Neural cell (in vitro differentiated cells): ENCODE measurements around the gene PLCD1. TPM values are rescaled to one million over a fixed set of nuclear protein-coding genes. Genes with fewer than 3 reads are reported as not detected.

Source experiments
- H2AFZ ChIP-seq: fragments of 200-600, 300-800 bp; sonication (generic), shearing (Covaris generic); 2 replicates; pipeline ENCODE4 v1.6.0; 2014; ENCODE audit warnings: low read depth, mild to moderate bottlenecking, antibody characterized with exemption, low read length, moderate library complexity
- H3F3A ChIP-seq: fragments of 200-600 bp; shearing (Covaris generic); 2 replicates; pipeline ENCODE4 v1.6.1; 2016; ENCODE audit warnings: mild to moderate bottlenecking, moderate library complexity, mixed read lengths, antibody characterized with exemption, low read length; ENCODE audit not compliant: insufficient read depth, poor library complexity, severe bottlenecking
- H3K27ac ChIP-seq: fragments of 200-600, 300-800 bp; sonication (generic), shearing (Covaris generic); 2 replicates; pipeline ENCODE4 v1.5.1; 2014; ENCODE audit warnings: mild to moderate bottlenecking, low read length, moderate library complexity
- H3K27me3 ChIP-seq: fragments of 300-800, 200-600 bp; sonication (generic), shearing (Covaris generic); 2 replicates; pipeline ENCODE4 v1.6.0; 2014; ENCODE audit warnings: mild to moderate bottlenecking, low read depth, low read length, moderate library complexity; ENCODE audit not compliant: insufficient read depth
- H3K36me3 ChIP-seq: fragments of 300-800, 200-600 bp; sonication (generic), shearing (Covaris generic); 2 replicates; pipeline ENCODE4 v1.5.1; 2014; ENCODE audit warnings: mild to moderate bottlenecking, antibody characterized with exemption, low read length, moderate library complexity; ENCODE audit not compliant: insufficient read depth
- H3K4me2 ChIP-seq: fragments of 300-800, 200-600 bp; sonication (generic), shearing (Covaris generic); 2 replicates; pipeline ENCODE4 v1.6.0; 2014; ENCODE audit warnings: mild to moderate bottlenecking, low read length
- H3K4me3 ChIP-seq: fragments of 300-800, 200-600 bp; sonication (generic), shearing (Covaris generic); 2 replicates; pipeline ENCODE4 v1.5.1; 2014; ENCODE audit warnings: mild to moderate bottlenecking, low read length, moderate library complexity
- H3K79me2 ChIP-seq: fragments of 200-600 bp; shearing (Covaris generic); replicated peaks from 2 replicates; pipeline ENCODE4 v1.6.0; 2014; ENCODE audit warnings: mild to moderate bottlenecking, low read length, moderate library complexity; ENCODE audit not compliant: insufficient read depth
- H3K9ac ChIP-seq: fragments of 300-800, 200-600 bp; sonication (generic), shearing (Covaris generic); 2 replicates; pipeline ENCODE4 v1.6.1; 2016; ENCODE audit warnings: mild to moderate bottlenecking, low read length, mixed read lengths
- H3K9me2 ChIP-seq: fragments of 200-600 bp; shearing (Covaris generic); 2 replicates; pipeline ENCODE4 v1.6.1; 2016; ENCODE audit warnings: mild to moderate bottlenecking, low read length, mixed read lengths; ENCODE audit not compliant: insufficient read depth
- H3K9me3 ChIP-seq: fragments of 200-600, 300-800 bp; sonication (generic), shearing (Covaris generic); 2 replicates; pipeline ENCODE4 v1.6.1; 2016; ENCODE audit warnings: mild to moderate bottlenecking, mixed run types, low read length, moderate library complexity, mixed read lengths
- H4K20me1 ChIP-seq: fragments of 200-600 bp; shearing (Covaris generic); 2 replicates; pipeline ENCODE4 v1.6.1; 2016; ENCODE audit warnings: mild to moderate bottlenecking, mixed run types; ENCODE audit not compliant: insufficient read depth
- CTCF ChIP-seq: fragments of 450-650 bp; IDR thresholded peaks from 2 replicates; pipeline ENCODE4 v1.5.1; 2014; ENCODE audit warnings: antibody characterized with exemption, mild to moderate bottlenecking, moderate library complexity; ENCODE audit not compliant: poor library complexity, severe bottlenecking
- EP300 ChIP-seq: fragments of 450-650 bp; conservative IDR thresholded peaks from 2 replicates; pipeline ENCODE4 v1.6.1; 2014; ENCODE audit warnings: antibody characterized with exemption, mild to moderate bottlenecking, moderate library complexity; ENCODE audit not compliant: poor library complexity, severe bottlenecking
- EZH2 ChIP-seq: fragments of 200-600, 300-800 bp; shearing (Covaris generic), sonication (generic); IDR thresholded peaks from 2 replicates; pipeline ENCODE4 v1.6.1; 2014; ENCODE audit warnings: antibody characterized with exemption, low read length, borderline replicate concordance, mild to moderate bottlenecking; ENCODE audit not compliant: insufficient read depth, poor library complexity, severe bottlenecking
- MXI1 ChIP-seq: fragments of 450-650 bp; conservative IDR thresholded peaks from 2 replicates; pipeline ENCODE4 v1.6.1; 2014; ENCODE audit warnings: antibody characterized with exemption, mild to moderate bottlenecking; ENCODE audit not compliant: poor library complexity, severe bottlenecking
- POLR2AphosphoS5 ChIP-seq: IDR thresholded peaks from 2 replicates; pipeline ENCODE4 v1.6.1; 2012
- RAD21 ChIP-seq: fragments of 450-650 bp; conservative IDR thresholded peaks from 2 replicates; pipeline ENCODE4 v1.6.1; 2014; ENCODE audit warnings: antibody characterized with exemption, mild to moderate bottlenecking, moderate library complexity
- REST ChIP-seq: IDR thresholded peaks from 2 replicates; pipeline ENCODE4 v1.6.1; 2012; ENCODE audit warnings: borderline replicate concordance
- SMC3 ChIP-seq: fragments of 450-650 bp; conservative IDR thresholded peaks from 2 replicates; pipeline ENCODE4 v1.6.1; 2014; ENCODE audit warnings: antibody characterized with exemption, mild to moderate bottlenecking, moderate library complexity; ENCODE audit not compliant: poor library complexity
- TAF1 ChIP-seq: IDR thresholded peaks from 2 replicates; pipeline ENCODE4 v1.6.1; 2012; ENCODE audit warnings: low read depth
- polyA plus RNA-seq: library from polyadenylated mRNA; depleted of rRNA; stranded (reverse); fragments of >200 nt; gene quantifications from 2 replicates; pipeline ENCODE4 v1.2.3, GENCODE V29; 2014

PLCD1 gene
- polyA plus RNA-seq, 1 donor from 2014 or later: 4.6 TPM

DNA sequence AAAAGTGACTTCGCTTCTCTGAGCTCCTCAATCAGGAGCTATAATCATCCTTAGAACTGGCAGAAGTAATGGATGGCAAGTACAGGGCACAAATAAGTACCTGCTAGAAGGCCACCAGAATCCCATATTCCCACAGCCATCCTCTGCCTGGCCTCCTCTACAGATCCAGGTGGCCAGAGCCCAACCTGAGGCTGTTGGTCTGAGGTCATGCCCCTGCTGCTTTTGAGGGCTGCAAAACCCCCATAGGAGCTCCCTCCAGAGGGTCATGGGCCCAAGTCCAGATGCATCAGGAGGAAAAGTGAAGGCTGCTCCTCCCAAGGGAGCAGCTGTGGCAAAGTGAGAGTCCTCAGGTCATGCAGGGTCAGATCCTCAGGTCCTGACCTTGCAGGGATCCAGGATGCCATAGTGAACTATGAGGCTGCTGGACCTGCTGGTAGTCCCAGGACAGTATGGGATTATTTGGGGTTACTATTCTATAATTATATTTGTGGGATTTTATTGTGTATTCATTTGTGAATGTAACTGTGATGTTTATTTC is 3.0 kb upstream of the PLCD1 start:
- Histone ChIP-seq H4K20me1 (no peaks in the 10 kb centered on the region), H3K4me2 (no peak overlapping the region), H3K36me3 (no peaks in the 10 kb centered on the region), H3K9ac (no peak overlapping the region), H3K9me3 (no peaks in the 10 kb centered on the region), H3K4me3 (no peak overlapping the region), H3F3A (no peaks in the 10 kb centered on the region), H2AFZ (no peak overlapping the region), H3K79me2 (no peaks in the 10 kb centered on the region), H3K27ac (no peak overlapping the region), H3K27me3 (peaks cover 24% of the 10 kb centered on the region), H3K9me2 (no peaks in the 10 kb centered on the region)
- no peak for TF ChIP-seq EP300
- no peak for TF ChIP-seq TAF1
- TF ChIP-seq MXI1: no peak
- TF ChIP-seq SMC3: no peak
- TF ChIP-seq EZH2: no peak

GRCh38 chr3:38031022-38031994 is 1.9 kb upstream of the PLCD1 start:
- no peak overlapping the region for H3K4me2 ChIP-seq
- no peak overlapping the region for H3K9ac ChIP-seq
- H4K20me1 ChIP-seq: no peaks in the 10 kb centered on the region
- no peak overlapping the region for H3K4me3 ChIP-seq
- no peak for TF ChIP-seq EZH2
- TF ChIP-seq RAD21: no peak
- TF ChIP-seq MXI1: no peak
- no peak for TF ChIP-seq EP300
- no peak for TF ChIP-seq REST
- no peak for TF ChIP-seq TAF1
- TF ChIP-seq CTCF: no peak
- no peak for TF ChIP-seq SMC3
- TF ChIP-seq POLR2AphosphoS5: no peak
- H3F3A ChIP-seq: no peaks in the 10 kb centered on the region
- H3K9me3 ChIP-seq: no peaks in the 10 kb centered on the region
- no peaks in the 10 kb centered on the region for H3K36me3 ChIP-seq
- no peaks in the 10 kb centered on the region for H3K79me2 ChIP-seq
- H2AFZ ChIP-seq: no peak overlapping the region
- H3K27me3 ChIP-seq: peaks cover 24% of the 10 kb centered on the region
- H3K9me2 ChIP-seq: no peaks in the 10 kb centered on the region
- H3K27ac ChIP-seq: no peak overlapping the region
